Measurements from ENCODE around the gene PVALEF. TPM values are rescaled to one million over a fixed set of nuclear protein-coding genes. Genes with fewer than 3 reads are reported as not detected.

PVALEF gene
- total and polyA plus RNA-seq, 2 of the 8 experiments (the other 6 are each of a cell fraction or from before 2014, with no cell fraction given), result 0.03 TPM; not detected in 1

DNA sequence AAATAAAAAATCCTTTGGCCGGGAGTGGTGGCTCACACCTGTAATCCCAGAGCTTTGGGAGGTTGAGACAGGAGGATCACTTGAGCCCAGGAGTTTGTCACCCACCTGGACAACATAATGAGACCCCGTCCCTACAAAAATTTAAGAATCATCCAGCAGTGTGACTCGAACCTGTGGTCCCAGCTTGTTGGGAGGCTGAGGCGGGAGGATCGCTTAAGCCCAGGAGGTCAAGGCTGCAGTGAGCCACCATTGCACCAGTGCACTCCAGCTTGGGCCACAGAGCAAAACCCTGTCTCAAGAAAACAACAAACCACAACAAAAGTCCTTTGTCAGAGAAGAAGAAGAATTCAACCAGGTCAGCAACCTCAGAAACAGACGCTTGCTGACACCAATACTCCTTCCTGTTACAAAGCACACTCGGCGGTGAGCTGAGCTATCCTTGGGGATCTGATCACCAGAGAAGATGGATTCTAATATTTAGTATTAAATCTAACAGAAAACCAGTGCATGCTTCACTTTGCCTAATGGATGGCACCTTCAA is 12.9 kb upstream of the PVALEF start:
- Histone ChIP-seq H4K91ac (replicated peaks; ENCODE audit: insufficient read length, low read length) (no peak overlapping the region), H2BK15ac (ENCODE audit: low read length) (no peak overlapping the region), H3K36me3 (ENCODE audit: control insufficient read depth in 2 of 4, insufficient read depth in 4 of 4, low read length in 3 of 4) (no peaks in the 10 kb centered on the region), H3K79me1 (ENCODE audit: low read depth, low read length) (no peaks in the 10 kb centered on the region), H3K23me2 (ENCODE audit: low read depth, low read length) (no peaks in the 10 kb centered on the region), H4K20me1 (replicated peaks in 1 of 2; ENCODE audit: control insufficient read depth in 1 of 2, insufficient read depth in 2 of 2, low read length in 2 of 2) (no peaks in the 10 kb centered on the region), H3K4me2 (ENCODE audit: insufficient read depth in 1 of 2, low read depth in 2 of 2, low read length in 2 of 2) (no peak overlapping the region), H3K18ac (ENCODE audit: extremely low read depth, low read length) (no peak overlapping the region), H2BK120ac (replicated peaks; ENCODE audit: low read depth, low read length) (no peak overlapping the region), H3K56ac (replicated peaks; ENCODE audit: insufficient read length, low read depth, low read length) (no peak overlapping the region), H3K27me3 (replicated peaks in 1 of 4; ENCODE audit: control insufficient read depth in 3 of 4, extremely low read depth in 1 of 4, insufficient read depth in 3 of 4, low read length in 3 of 4) (no peaks in the 10 kb centered on the region), H4K5ac (ENCODE audit: insufficient read length, low read depth, low read length) (no peak overlapping the region), H2BK20ac (ENCODE audit: low read length) (no peak overlapping the region), H4K8ac (ENCODE audit: extremely low read depth, insufficient read depth, low read length) (no peak overlapping the region), H2AFZ (ENCODE audit: low read length) (no peak overlapping the region), H3K27ac (ENCODE audit: low read depth, low read length) (no peak overlapping the region), H3K4ac (replicated peaks; ENCODE audit: insufficient read length, low read depth, low read length) (no peak overlapping the region), H2BK12ac (ENCODE audit: low read depth, low read length) (no peak overlapping the region), H3K79me2 (ENCODE audit: control insufficient read depth in 1 of 2, insufficient read depth in 2 of 2, low read length in 2 of 2) (no peaks in the 10 kb centered on the region), H2BK5ac (ENCODE audit: low read depth, low read length) (no peak overlapping the region), H3K4me3 (ENCODE audit: extremely low read depth in 1 of 4, insufficient read depth in 2 of 4, low read depth in 3 of 4, low read length in 4 of 4) (no peak overlapping the region), H3K23ac (ENCODE audit: insufficient read length) (no peak overlapping the region), H3K9me3 (ENCODE audit: insufficient read depth in 2 of 2, low read depth in 1 of 2, low read length in 1 of 2) (no peaks in the 10 kb centered on the region), H3K4me1 (replicated peaks in 1 of 4; ENCODE audit: control insufficient read depth in 3 of 4, insufficient read depth in 4 of 4, low read length in 3 of 4) (no peaks in the 10 kb centered on the region; a peak in 1 of 7 replicates), H2AK5ac (ENCODE audit: low read depth, low read length) (no peak overlapping the region), H3K9ac (replicated peaks in 1 of 4; ENCODE audit: extremely low read depth in 1 of 4, low read depth in 3 of 4, low read length in 3 of 4) (no peak overlapping the region), H3K14ac (ENCODE audit: insufficient read length) (no peak overlapping the region)
- FAIRE-seq (no peak), DNase-seq (ENCODE audit: low read depth in 1 of 2, low spot score in 2 of 2) (no peak)
- ChIA-PET CTCF (ENCODE audit: partially characterized antibody) (interaction anchor here (0.6 to 4.3 kb wide), 4 partner anchors 10 to 1467 kb away, joined by 3 to 21 read pairs (median 3); no protein-coding TSS in a partner anchor), POLR2A (ENCODE audit: partially characterized antibody) (interaction anchor here (0.9 kb wide), 1 partner anchor 8 kb away, joined by 3 read pairs; no protein-coding TSS in a partner anchor)
- TF ChIP-seq PHF8 (conservative IDR thresholded peaks at IDR 0.05; ENCODE audit: low read depth, low read length) (no peak), GABPA (IDR thresholded peaks at IDR 0.05; ENCODE audit: borderline replicate concordance, insufficient read depth, low read length) (no peak), TAF1 (IDR thresholded peaks at IDR 0.05; ENCODE audit: low read depth, low read length) (no peak), ZNF274 (IDR thresholded peaks at IDR 0.05; ENCODE audit: borderline replicate concordance, extremely low read depth, low read length) (no peak), TEAD4 (IDR thresholded peaks at IDR 0.05; ENCODE audit: low read depth, low read length) (no peak)
- WGBS, 2 experiments (ENCODE audit: extremely low coverage in 1 of 2, insufficient coverage in 1 of 2, insufficient read length in 1 of 2, insufficient replicate concordance in 2 of 2, low coverage in 1 of 2, low lambda C conversion rate in 2 of 2, missing lambda C conversion rate in 1 of 2), result 84% methylated on average over 8 of the region's 8 CpGs; no CpG with 5 or more reads in 1 of the 2 experiments
